RKO (cell line): ENCODE measurements around the gene PEX14.

Experiments
- DNase-seq: peaks from one replicate; pipeline ENCODE4 v3.0.0-alpha.2; 2016; ENCODE audit warnings: low spot score

The PEX14 gene

DNA sequence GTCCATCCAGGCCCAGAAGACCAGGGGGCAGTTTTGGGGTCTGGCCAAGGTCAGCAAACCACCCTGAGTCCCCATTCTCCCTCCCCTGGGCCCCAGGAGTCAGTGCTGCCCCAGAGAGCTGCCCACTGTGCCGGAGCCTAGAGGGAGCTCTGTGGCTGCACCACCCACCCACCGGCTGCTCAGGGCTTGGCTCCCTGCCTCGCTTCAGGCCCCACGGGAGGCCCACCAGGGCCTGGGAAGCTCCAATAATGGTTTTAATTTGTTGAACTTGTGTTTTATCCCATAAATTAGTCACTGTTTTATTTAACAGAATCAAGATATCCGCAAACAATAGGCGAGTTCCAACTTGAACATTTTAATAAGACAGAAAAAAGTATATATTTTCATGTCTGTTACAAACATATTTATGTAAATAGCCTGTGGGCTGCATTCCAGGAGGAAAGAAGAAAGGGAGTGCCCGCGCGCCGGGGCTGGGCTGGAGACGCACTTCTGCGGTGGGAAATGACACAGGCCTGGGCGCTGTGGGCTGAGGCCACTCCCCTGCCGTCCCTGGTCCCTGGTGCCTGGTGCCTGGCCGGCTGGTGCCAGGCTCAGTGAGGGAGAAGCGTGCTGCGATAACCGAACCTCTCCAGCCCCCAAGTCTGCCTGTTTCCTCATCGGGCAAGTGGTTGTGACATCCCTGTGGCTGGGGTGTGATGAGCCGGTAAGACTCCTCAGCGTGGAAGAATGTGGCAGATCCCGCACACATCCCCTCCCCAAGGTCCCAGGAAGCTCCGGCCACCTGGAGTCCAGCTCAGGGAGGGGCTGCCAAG lies 160.5 kb downstream of the PEX14 start:
- DNase-seq: no peak

DNA sequence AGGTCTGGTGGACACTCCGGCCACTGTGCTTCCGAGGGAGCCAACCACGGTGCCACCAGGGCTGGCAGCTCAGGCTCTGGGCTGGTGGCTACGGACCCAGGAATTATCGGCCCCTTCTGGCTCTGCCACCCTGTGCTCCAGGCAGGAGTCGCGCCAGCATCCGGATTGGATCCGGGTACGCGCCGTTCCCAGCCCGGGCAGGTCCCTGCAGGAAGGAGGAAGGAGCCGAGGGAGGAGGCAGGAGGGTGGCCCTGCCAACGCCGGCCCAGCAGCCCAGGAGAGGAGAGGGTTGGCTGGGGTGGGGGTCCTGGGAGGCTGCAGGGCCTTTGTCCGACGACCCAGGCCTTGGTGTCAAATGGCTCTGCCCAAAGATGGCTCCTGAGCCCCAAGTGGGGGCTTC lies 161.2 kb downstream of the PEX14 start:
- DNase-seq: no peak

DNA sequence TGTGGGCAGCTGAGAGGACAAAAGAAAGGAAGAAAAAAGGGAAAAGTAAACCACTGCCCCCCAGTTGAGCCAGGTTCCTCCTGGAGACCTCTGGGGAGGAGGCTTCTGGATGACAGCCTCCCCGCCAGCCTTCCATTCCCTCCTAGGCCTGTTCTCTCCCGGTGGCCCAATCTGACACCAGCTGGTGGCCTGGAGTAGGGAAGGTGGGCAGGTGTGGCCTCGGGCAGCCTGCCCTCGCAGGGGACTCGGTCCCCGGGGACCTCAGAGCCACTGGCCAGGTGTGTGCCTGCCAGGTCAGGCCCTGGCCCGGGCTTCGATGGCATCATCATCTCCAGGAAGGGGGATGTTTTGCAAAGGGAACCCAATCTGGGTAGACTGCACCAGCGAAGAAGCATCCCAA lies 162.7 kb downstream of the PEX14 start:
- no peak for DNase-seq

DNA sequence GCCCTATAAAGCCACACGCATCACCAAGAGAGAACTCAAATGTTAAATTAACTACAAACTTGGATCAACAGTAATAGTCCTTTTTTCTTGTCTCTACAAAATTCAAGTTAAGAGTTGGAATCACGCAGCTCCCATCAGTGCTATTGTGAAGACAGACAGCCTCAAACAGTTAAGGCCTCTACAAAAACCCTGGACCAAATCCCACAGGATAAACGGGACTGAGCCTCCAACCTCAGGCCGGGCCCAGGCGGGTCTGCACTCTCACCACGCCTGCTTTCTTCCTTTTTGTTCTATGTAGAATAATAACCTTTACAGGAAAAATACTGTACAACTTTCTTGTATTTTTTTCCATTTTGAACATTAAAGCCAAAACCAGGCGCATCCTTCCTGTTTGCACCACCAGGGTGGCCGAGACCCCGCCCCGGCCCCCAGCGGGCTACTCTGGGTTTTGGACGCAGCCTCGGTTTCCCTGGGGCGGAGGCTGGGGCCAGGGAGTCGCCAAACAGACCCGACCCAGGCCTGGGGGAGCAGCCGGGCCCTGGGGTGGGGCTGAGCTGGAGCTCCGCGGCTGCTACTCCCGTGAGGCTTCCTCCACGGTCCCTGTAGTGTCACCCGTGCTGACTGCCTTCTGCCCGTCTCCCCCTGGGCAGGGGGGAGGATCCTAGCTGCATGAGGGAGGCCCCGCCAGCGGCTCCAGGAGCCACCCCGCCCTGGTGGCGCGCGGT lies 163.2 kb downstream of the PEX14 start:
- no peak for DNase-seq

DNA sequence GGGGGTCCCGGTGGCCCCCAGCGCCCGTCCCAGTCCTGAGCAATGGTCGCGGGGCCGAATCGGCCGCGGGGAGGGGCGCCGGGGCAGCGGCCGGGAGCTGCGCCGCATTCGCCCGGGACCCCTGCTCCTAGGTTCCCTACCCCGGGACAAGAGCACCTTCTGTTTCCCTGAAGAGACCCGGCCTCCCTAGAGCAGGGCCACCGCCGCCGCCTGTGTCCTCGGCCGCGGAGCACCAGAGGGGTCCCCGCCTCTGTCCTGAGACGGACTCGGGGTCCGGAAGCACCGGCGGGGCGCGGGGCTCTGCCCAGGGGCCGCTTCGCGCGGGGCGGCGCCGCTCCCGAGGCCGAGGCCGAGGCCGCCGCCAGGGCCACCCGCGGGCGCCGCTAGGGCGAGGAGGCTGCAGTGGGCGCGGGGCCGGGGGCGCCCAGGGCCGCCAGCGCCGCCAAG lies 163.8 kb downstream of the PEX14 start:
- no peak for DNase-seq

DNA sequence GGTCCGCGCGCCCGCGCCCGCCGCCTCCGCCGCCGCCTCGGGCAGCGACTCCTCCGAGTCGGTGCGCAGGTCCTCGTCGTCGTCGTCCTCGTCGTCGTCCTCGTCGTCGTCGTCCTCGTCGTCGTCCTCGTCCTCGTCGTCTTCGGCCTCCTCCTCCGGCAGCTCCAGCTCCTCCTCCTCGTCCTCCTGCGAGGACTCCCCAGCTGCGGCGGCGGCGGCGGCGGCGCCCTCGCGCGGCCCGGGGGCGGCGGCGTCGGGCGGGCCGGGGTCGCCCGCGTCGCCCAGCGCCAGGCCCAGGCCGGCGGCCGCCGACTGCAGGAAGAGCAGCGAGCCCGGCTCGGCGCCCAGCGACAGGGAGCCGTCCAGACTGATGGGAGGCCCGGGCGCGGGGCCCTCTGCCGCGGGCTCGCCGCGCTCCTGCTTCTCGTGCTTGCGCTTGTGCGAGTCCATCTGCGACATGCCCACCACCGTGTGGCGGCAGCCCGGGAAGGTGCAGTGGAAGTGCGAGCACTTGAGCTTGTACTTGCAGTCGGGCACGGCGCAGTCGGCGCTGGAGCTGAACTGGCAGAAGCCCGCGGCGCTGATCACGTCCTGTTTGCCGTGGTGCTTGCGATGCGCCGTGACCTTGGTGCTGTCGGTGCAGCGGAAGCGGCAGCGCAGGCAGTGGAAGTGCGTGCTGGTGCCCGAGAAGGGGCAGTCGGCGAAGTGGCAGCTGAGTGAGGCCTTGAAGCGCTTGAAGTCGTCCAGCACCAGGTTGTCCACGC lies 164.4 kb downstream of the PEX14 start:
- DNase-seq: no peak

DNA sequence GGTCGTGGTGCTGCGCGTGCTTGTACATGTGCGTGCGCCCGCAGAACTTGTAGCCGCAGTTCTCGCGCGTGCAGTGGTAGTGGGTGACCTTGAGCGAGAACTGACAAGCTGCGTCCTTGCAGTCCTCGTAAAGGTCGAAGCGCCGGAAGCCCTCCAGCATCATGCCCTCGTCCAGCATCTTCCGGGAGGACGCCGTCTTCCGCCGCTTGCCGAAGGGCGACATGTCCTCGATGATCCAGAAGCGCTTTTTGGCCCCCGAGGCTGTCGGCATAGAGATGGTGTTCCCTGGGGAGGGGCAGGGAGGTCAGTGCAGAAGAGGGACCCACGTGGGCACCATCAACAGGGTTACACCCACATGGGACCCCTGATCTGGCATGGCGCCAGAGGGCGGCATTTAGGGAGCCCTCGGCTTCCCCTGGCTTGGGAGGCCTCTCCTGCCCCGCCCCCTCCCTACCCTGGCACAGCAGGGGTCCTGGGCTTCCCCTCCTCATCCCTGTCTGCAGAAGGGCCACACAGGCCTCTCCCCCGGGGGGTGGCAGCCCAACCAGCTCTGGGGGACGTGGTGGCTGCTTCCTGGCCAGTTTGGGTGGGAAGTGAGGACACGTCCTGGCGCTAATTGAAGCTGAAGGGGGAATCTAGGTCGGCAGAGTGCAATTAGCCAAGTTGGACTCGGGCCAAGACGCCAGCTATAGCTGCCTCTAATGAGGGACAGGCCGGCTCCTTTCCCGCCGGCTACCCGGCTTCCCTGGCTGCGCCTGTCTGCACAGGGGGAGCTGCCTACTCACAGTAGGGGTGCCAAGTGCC lies 165.2 kb downstream of the PEX14 start:
- DNase-seq: no peak

DNA sequence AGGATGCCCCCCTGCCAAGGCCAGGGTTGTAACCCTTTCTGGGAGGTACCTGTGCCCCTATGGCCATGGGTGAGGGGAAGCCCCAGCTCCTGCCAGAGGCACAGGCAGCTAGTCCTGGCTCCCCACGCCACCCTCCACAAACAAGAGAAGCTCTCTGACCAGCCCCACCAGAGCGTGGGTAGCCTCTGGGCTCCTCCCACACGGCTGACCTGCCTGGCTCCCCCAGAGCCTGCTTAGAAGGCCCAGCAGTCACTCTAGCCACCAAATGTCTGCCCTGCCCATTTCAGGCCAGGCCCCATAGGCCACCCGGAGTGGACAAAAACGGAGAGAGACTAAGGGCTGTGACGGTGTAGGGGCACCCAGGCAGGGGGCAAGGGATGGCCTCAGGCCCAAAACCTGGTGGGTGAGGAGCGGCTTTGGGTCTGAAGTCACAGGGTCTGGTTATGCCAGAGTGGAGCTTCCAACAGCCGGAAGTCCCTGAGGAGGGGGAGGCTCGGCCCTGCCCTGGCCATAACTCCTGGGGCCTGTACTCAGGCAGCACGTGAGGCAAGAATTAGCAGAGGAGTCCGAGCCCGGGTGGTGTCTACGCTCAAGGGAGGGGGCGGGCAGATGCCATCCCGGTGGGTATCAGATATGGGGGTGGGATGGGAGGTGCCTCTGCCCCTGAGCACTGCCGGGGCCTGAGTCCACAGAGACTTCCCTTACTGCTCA lies 166.2 kb downstream of the PEX14 start:
- no peak for DNase-seq

DNA sequence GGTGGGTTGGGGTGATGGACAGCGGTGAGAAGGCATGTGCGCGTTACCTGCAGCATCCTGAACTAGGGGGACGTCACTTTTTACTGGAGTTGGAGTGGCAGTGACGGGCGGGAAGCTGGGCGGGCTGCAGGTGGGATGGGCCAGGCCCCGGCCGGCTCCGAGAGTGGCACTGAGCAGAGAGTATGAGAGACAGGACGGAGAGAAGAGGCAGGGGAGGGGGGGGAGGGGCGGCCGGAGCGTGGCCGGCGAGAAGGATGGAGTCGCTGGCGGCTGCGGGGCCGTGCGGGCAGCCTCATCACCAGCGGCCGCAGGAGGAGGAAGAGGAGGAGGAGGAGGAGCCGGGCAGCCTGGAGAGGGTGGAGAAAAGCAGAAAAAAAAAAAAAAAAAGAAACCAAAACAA lies 167.2 kb downstream of the PEX14 start:
- no peak for DNase-seq

DNA sequence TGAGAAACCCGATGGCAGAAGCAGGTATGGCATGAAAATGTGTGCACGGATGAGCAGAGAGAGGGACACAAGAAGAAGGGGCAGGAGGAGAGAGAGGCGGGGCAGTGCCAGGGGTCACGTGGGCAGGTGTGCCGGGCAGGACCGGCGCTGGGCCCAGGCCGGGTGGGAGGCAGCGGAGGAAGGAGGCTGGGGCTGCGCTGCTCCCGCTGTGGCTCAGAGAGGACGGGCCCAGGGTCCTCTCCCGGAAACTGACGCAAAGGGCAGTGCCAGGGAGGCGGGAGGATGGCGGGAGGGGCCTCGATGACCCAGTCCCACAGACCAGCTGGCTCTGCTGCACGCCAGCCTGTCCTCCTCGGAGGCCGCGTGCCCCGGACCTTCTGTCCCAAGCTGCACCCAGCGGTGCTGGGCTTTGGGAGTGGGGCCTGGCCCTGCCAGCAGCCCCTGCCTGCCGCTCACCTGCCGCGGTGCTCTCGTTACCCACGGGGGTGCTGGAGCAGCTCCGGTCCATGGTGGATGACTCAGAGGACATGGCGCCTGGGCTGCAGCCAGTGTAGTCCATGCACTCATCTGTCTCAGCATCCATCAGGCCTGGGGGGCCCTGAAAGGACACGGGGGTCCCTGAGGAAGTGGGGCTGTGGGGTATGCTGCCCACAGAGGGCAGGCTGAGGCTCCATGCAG lies 167.8 kb downstream of the PEX14 start:
- DNase-seq: no peak

DNA sequence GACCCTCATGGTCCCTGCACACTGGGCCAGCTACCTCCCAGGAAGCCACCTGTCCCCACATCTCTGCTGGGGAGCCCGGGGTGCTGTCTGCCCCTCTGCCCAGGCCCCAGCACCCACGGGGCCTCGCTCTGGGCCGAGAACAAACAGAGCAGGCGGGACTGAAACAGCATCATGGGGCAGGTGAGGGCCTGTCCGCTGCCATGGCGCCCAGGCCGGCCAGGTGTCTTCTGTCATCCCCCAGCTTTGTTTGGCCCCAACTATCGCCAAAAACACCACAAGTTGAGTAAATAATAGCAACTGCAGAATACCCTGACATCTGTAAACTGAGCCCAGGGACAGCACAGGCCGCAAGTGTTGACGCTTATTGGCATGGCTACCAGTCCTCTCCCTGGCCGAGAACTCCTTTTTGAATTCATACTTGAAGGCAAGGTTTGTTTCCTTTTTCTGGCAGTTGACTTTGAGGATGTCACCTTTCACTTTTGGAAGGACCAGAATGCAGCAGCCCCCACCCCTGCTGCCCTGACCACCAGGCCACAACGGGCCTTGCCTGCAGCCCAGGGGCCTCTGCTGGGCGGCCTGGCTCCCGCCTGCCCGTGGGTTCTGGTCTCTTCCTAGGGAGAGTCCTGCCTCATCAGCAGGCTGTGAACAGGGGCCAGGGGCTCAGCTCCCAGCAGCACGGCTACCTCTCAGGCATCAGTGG lies 169.0 kb downstream of the PEX14 start:
- no peak for DNase-seq

DNA sequence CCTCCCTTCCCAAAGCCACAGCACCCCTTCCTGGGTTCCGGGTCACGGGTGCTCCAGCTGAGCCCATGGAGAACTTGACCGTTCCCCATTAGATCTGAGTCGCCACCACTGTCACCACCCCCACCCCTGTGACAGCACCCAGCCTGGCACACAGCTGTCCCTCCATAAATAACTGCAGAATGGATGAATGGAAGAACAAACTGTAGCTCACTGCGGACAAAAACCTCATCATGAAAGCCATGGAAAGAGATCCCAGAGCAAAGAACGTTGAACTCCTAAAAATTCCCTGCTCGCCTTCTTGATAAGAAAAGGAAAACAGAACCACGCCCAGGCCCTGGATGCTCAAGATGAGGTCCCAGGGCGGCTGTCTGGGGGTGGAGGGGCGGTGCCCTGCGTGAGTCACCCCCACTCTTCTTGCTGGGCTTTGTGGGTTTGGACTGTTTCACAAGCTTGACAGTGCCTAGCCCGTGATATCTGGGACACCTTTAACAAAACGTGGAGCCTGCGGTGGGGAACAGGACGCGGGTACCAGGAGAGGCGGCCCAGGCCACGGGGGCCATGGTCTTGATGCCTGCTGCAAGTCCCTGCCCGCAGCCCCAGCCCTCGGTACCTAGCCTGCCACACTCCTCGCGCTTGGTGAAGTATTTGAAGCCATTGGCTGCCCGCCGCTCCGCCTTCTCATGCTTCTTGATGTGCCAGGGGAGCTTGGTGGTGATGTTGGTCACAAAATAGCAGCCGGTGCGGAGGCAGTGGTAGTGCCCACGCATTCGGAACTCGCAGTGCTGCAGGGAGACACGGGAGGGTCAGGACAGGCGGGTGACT lies 169.8 kb downstream of the PEX14 start:
- DNase-seq: peak; percentile 44

DNA sequence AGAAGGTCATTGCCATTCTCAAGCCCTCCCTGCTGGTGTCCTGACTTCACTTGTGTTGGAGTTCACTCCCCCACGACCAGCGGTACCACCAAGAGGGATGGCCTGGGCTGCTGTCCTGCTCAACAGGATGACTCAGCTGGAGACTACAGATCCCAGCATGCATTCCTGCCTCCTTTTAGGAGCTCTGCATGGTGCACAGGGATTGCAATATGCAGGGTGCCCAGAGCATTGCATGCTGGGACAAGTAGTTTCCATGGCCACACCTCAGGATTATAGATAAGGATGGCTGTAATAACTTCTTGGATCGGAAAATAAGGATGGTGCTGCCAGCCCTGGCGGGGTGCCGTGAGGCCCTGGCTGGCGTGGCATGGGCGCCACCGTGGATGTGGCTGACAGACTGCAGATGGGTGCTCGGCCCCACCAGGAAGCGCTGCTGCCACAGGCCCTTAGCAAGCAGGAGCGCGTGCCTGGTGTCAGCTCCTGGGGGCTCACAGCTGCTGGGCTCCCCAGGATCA lies 171.7 kb downstream of the PEX14 start:
- DNase-seq: peak; percentile 61

DNA sequence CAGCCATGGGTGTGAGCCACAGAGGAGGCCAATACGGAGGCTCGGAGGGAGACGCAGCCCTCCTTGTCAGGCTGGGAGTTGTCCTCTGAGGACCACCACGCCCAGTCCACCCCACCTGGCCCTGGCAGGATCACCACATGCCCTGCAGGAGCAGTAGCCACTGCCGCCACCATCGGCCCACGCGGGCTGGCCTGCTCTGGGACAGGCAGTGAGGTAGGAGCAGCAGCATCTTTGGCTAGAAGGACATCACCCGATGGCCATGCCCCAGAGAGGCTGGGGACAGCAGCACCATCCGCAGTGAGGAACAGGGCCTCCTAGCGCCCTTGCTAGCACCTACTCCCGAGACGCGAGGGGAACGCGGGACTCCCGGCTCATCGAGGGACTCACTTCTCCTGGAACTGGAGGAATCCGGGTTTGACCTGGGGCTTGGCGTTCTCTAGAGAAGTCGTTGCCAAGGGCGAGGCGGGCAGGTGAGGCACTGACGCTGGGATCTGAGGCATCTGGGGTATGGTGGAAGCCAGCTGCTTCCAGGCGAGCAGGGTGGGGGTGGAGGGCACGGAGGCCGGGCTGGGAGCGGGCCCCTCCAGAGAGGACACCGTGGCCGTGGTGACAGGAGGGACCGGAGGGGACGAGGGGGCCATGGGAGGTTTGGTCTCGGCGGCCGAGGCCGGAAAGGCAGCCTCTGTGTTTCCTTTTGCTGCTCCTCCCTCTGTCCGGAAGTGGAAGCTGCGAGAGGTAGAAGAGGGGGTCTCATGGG lies 172.8 kb downstream of the PEX14 start:
- no peak for DNase-seq

DNA sequence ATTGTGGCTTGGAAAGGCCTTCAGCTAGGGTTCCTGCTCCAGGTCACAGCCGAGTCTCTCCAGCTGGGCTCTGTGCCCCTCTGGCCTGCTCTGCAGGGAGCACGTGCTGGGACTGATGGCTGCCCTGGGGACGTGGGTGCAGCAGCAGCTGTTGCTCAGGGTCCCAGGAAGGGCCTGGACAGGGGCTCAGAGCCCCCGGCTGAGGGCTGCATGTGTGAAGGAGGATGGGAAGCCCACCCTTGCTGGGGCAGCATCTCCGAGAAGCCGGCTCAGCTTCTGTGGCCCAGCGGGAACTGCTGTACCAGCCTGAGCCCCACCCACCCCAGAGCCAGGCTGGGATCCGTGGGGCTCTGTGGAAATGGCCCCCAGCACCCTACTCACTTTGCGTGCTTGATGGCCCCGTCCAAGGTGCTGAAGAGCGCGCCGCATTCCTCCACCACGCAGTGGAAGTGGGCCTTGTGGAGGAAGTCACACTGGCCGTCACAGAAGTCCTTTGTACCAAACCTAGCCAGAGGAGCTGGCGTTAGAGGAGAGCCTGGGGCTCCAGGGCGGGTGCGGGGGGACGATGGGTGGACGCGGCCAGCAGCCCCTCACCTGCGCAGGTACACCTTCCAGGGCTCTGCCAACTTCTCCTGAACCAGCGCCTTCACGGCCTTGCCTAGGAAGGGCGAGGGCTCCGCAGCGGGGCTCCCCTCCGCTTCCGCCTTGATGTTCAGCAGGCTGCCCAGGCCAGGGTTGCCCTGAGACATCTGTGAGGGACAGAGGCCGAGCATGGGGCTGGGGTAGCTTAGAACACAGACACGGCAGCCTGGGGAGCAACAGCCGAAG lies 174.2 kb downstream of the PEX14 start:
- DNase-seq: no peak

DNA sequence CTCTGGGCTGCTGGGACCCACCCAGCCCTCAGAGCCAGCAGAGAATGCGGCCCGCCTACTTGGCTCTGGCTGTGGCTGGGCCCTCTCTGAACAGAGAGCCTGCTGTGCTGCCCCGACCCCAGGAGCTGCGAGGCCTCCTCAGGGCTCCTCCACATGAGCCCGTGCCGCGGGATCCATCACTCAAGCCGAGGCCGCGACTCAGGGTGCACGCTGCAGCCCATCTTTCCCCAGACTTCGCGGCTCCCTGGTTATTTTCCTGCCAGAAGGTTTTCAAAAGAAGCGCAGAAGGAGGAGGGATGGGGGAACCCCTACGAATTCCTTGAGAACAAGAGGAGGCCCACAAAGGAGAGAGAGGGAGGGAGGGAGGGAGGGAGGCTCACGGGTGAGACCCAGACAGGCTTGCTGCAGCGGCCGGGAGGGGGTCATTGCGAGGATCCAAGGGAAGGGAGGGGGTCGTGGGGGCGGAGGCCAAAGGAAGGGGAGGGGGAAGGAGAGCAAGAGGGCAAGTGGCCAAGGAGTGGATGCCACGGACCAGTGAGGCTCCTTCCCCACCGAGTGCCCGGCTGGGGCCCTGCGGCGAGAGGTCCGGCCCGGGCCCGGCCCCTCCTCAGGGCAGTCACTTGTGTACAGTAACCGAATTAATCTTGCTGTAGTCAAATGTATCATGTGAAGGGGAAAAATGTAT lies 174.9 kb downstream of the PEX14 start:
- no peak for DNase-seq
